Esophagus muscularis mucosa (tissue), 4 donors: ENCODE measurements around the gene RAET1E. TPM values are rescaled to one million over a fixed set of nuclear protein-coding genes. Genes with fewer than 3 reads are reported as not detected.

Experiments
- DNase-seq: peaks from one replicate; pipeline ENCODE4 v3.0.0-alpha.2; 2017; ENCODE audit errors: extremely low spot score
- H3K27ac ChIP-seq, 4 donors: fragments of 200-600 bp; sonication (generic); replicated peaks in 1 of 4; 1 replicate in 3 of 4; 2 replicates in 1 of 4; pipeline ENCODE4 v1.5.1; 2016 to 2019; ENCODE audit warnings: mild to moderate bottlenecking in 1 of 4
- H3K27me3 ChIP-seq, 4 donors: fragments of 200-600 bp; sonication (generic); one replicate each; pipeline versions ENCODE4 v1.5.1 to v1.6.0; 2016 to 2019
- H3K36me3 ChIP-seq, 4 donors: fragments of 200-600 bp; sonication (generic); one replicate each; pipeline ENCODE4 v1.5.1; 2016 to 2019
- H3K4me1 ChIP-seq, 4 donors: fragments of 200-600 bp; sonication (generic); one replicate each; pipeline ENCODE4 v1.5.1; 2016 to 2019
- H3K4me3 ChIP-seq, 4 donors: fragments of 200-600 bp; sonication (generic); 1 replicate in 2 of 4; 2 replicates in 2 of 4; pipeline ENCODE4 v1.5.1; 2016 to 2019; ENCODE audit warnings: mild to moderate bottlenecking in 4 of 4, moderate library complexity in 1 of 4
- H3K9me3 ChIP-seq, 4 donors: fragments of 200-600 bp; sonication (generic); 1 replicate in 3 of 4; 2 replicates in 1 of 4; pipeline ENCODE4 v1.5.1; 2016 to 2019
- CTCF ChIP-seq, 3 experiments: fragments of 200-600 bp in 2 of 3; fragments of 450-650 bp in 1 of 3; sonication (generic) in 2 of 3; IDR thresholded peaks; one replicate each; pipeline ENCODE4 v1.5.1; 2017 to 2019; ENCODE audit warnings: antibody characterized with exemption in 3 of 3, mild to moderate bottlenecking in 2 of 3, moderate library complexity in 1 of 3
- EP300 ChIP-seq: sonication (generic); formaldehyde crosslinking; IDR thresholded peaks from one replicate; pipeline ENCODE4 v1.6.1; 2017; ENCODE audit warnings: antibody characterized with exemption
- POLR2A ChIP-seq: fragments of 450-650 bp; IDR thresholded peaks from one replicate; pipeline ENCODE4 v1.6.1; 2017; ENCODE audit warnings: antibody characterized with exemption, moderate library complexity, mild to moderate bottlenecking, low read depth
- POLR2AphosphoS5 ChIP-seq, 2 donors: sonication (generic); formaldehyde crosslinking; IDR thresholded peaks; one replicate each; pipeline ENCODE4 v1.6.1; 2017; ENCODE audit warnings: antibody characterized with exemption in 2 of 2
- WGBS: methylation state at CpG from one replicate; pipeline ENCODE4 v1.1.5; 2018; 5-methylcytosine and 5-hydroxymethylcytosine counted together
- intact Hi-C: fragments of 100-400 bp; cut with DNase I; formaldehyde crosslinking; loops from one replicate; pipeline ENCODE4 v1.15.1; 2023
- total RNA-seq, 4 donors: library from RNA; depleted of rRNA; stranded (reverse); fragments of >200 nt; gene quantifications; one replicate each; pipeline versions ENCODE4 v1.1.0 to v1.2.1, GENCODE V29; 2016

RAET1E gene
- total RNA-seq, 4 donors from 2014 or later: 0.29 TPM; not detected in 3

GRCh38 chr6:149903938-149904611, 6.2 kb upstream of the RAET1E start:
- Histone ChIP-seq H3K4me1 (no peaks in the 10 kb centered on the region), H3K4me3 (no peak overlapping the region), H3K27me3 (no peaks in the 10 kb centered on the region), H3K36me3 (no peaks in the 10 kb centered on the region), H3K9me3 (peaks cover 0 to 7% (median 3%) of the 10 kb centered on the region in 4 donors), H3K27ac (no peak overlapping the region)
- no peak for DNase-seq
- TF ChIP-seq POLR2A: no peak
- no peak for TF ChIP-seq EP300
- no peak for TF ChIP-seq CTCF (IDR thresholded peaks at IDR 0.05)
- TF ChIP-seq POLR2AphosphoS5 (IDR thresholded peaks at IDR 0.05): no peak
- WGBS: 79% methylated on average over 5 of the region's 5 CpGs
- intact Hi-C loops: no loop called here

- 88% methylated on average over 6 of the region's 6 CpGs for WGBS
- Histone ChIP-seq H3K4me1 (peaks cover 11 to 17% (median 14%) of the 10 kb centered on the region in 4 donors), H3K36me3 (no peaks in the 10 kb centered on the region), H3K9me3 (no peaks in the 10 kb centered on the region), H3K27me3 (no peaks in the 10 kb centered on the region), H3K4me3 (no peak overlapping the region), H3K27ac (no peak overlapping the region)
- intact Hi-C loops: no loop called here
- no peak for DNase-seq
- no peak for TF ChIP-seq CTCF (IDR thresholded peaks at IDR 0.05)
- TF ChIP-seq EP300: no peak
- no peak for TF ChIP-seq POLR2AphosphoS5 (IDR thresholded peaks at IDR 0.05)
- no peak for TF ChIP-seq POLR2A
These were observed 3.7 kb upstream of the RAET1E start for GRCh38 chr6:149901444-149902140.

GRCh38 chr6:149900620-149901443, 2.9 kb upstream of the RAET1E start:
- DNase-seq: no peak
- intact Hi-C loops: no loop called here
- TF ChIP-seq EP300 (no peak), POLR2AphosphoS5 (IDR thresholded peaks at IDR 0.05) (no peak), CTCF (IDR thresholded peaks at IDR 0.05) (no peak), POLR2A (no peak)
- peaks cover 19 to 25% (median 22%) of the 10 kb centered on the region in 4 donors for H3K4me1 ChIP-seq
- 86% methylated on average over 11 of the region's 11 CpGs for WGBS
- H3K36me3 ChIP-seq: no peaks in the 10 kb centered on the region
- H3K4me3 ChIP-seq: no peak overlapping the region
- H3K27me3 ChIP-seq: no peaks in the 10 kb centered on the region
- no peak overlapping the region for H3K27ac ChIP-seq
- H3K9me3 ChIP-seq: no peaks in the 10 kb centered on the region

GRCh38 chr6:149899926-149900619, 2.2 kb upstream of the RAET1E start:
- intact Hi-C loops: no loop called here
- Histone ChIP-seq H3K4me3 (no peak overlapping the region), H3K9me3 (no peaks in the 10 kb centered on the region), H3K27me3 (no peaks in the 10 kb centered on the region), H3K4me1 (peaks cover 26 to 33% (median 29%) of the 10 kb centered on the region in 4 donors), H3K36me3 (no peaks in the 10 kb centered on the region), H3K27ac (no peak overlapping the region)
- 87% methylated on average over 7 of the region's 7 CpGs for WGBS
- TF ChIP-seq CTCF (IDR thresholded peaks at IDR 0.05) (no peak), POLR2AphosphoS5 (IDR thresholded peaks at IDR 0.05) (no peak), EP300 (no peak)
- no peak for DNase-seq
